CD4-positive, alpha-beta T cell treated with Interferon alpha-2 for 1 hour (primary cell): ENCODE measurements around the gene TMEM143.

ENCODE experiments used
- DNase-seq, 2 donors: peaks; one replicate each; pipeline ENCODE4 v3.0.0-alpha.2; 2020 to 2022

TMEM143 gene

GRCh38 chr19:48290771-48291488 is 72.8 kb downstream of the TMEM143 start:
- peak; percentile 41 to 60 for DNase-seq

GRCh38 chr19:48290401-48290770 is 73.4 kb downstream of the TMEM143 start:
- no peak for DNase-seq

- DNase-seq = no peak
Measured at GRCh38 chr19:48287748-48288147, 76.0 kb downstream of the TMEM143 start.

- DNase-seq = no peak
Measured at GRCh38 chr19:48284896-48285295, 78.8 kb downstream of the TMEM143 start.

- no peak for DNase-seq
Measured at GRCh38 chr19:48283908-48284307, 79.8 kb downstream of the TMEM143 start.
